HG03025 (cell line): ENCODE results near the gene SCAF4.
"Not testable (repeated sequence)": the region's sequence is repeated elsewhere in the genome, so short reads cannot be mapped to it uniquely, and the experiment has no call there.

Source experiments
- ATAC-seq: cut with Tn5 transposase; IDR thresholded peaks from one replicate; pipeline ENCODE4 v1.9.1; 2021; ENCODE audit warnings: mild to moderate bottlenecking, moderate library complexity; ENCODE audit not compliant: unreplicated experiment, low FRiP score

SCAF4 gene, protein sequence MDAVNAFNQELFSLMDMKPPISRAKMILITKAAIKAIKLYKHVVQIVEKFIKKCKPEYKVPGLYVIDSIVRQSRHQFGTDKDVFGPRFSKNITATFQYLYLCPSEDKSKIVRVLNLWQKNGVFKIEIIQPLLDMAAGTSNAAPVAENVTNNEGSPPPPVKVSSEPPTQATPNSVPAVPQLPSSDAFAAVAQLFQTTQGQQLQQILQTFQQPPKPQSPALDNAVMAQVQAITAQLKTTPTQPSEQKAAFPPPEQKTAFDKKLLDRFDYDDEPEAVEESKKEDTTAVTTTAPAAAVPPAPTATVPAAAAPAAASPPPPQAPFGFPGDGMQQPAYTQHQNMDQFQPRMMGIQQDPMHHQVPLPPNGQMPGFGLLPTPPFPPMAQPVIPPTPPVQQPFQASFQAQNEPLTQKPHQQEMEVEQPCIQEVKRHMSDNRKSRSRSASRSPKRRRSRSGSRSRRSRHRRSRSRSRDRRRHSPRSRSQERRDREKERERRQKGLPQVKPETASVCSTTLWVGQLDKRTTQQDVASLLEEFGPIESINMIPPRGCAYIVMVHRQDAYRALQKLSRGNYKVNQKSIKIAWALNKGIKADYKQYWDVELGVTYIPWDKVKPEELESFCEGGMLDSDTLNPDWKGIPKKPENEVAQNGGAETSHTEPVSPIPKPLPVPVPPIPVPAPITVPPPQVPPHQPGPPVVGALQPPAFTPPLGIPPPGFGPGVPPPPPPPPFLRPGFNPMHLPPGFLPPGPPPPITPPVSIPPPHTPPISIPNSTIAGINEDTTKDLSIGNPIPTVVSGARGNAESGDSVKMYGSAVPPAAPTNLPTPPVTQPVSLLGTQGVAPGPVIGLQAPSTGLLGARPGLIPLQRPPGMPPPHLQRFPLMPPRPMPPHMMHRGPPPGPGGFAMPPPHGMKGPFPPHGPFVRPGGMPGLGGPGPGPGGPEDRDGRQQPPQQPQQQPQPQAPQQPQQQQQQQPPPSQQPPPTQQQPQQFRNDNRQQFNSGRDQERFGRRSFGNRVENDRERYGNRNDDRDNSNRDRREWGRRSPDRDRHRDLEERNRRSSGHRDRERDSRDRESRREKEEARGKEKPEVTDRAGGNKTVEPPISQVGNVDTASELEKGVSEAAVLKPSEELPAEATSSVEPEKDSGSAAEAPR

GRCh38 chr21:31731857-31732596 lies at the start of gene SCAF4:
TSS of gene SCAF4 (minus strand) at chr21:31732118. CDS start at chr21:31731692, 426 bp downstream.
- ATAC-seq = peak; percentile 76

GRCh38 chr21:31780944-31781343 lies 49.0 kb upstream of the SCAF4 start:
- no peak for ATAC-seq

DNA sequence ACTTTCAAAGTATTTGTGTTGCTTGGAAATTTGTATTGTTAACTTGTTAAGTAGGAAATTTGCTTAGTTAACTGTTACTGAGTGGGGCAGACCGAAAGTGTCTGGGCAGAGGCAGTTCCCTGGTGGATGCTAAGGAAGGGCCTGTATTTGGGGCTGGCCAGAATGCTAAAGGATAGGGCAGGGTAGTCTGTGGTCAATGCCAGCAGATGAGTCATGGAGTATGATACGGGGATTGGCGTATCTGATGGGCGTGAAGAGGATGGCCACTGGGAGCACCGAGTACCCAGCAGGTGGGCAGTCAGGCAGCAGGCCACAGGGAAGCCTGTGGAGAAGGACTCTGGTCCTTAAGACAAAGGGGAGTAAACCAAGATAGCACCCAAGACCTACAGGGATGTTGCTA lies 46.6 kb upstream of the SCAF4 start:
- ATAC-seq = no peak

DNA sequence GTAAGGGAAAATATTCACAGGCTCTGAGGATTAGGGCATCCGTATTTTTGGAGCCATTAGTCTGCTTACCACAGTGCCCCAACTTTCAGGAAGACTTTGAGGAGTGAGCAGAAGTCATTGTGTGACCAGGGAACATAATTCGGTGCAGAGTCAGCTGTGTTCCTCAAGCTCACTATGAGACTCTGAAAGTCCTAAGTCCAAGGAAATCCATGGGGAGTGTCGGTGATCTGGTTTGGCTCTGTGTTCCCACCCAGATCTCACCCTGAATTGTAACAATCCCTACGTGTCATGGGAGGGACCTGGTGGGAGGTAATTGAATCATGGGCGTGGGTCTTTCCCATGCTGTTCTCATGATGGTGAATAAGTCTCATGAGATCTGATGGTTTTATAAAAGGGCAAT lies 45.9 kb upstream of the SCAF4 start:
- no peak for ATAC-seq

DNA sequence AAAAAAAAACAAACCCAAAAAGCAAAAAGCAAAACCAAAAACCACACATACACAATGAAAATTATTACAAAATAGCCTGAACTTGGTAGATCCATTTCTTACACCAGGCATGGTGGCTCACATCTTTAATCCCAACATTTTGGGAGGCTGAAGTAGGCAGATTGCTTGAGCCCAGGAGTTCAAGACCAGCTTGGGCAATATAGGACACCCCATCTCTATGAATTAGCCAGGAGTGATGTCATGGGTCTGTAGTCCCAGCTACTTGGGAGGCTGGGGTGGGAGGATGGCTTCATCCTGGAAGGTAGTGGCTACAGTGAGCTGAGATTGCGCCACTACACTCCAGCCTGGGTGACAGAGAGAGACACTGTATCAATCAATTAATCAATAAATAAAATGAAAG lies 42.1 kb upstream of the SCAF4 start:
- ATAC-seq = no peak

DNA sequence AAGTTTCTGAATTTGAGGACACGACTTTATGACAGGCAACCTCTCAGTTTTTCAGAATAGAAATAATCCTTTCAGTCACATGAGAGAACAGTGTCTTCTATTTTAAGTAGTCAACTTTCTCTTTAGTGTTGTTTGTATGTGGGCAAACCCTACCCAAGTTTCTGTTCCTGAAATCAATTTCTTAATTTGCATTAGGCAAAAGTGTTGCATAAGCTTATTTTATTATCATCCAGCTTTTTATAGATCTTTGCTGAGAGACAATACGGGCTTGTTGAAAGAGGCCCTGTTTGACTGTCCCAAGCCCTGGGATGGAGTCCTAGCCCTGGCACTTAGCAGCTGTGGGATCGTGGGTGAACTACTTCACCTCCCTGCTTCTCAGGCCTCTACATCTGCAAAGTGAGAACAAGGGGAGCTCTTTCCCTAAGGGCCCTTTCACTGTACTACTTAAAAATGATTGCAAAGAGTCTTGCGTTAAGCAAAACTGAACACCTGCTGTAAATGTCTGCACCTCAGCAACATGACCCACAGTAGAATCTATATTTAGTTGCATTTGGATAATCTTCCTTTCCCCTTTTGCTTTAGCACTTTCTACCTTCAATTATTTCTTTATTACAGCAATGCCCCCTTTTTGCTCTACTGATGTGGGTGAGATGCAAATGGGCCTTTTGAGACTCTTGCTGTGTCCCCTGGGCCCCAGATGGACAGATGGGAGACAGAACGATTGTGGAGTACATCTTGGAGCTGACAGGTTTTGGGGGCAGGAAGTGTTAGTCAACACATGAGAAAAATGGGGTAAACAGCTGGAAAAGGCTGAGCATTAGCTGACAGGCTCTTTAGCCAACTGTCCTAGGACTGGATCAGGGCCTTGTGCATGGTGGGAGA lies 41.0 kb upstream of the SCAF4 start:
- peak; percentile 94 for ATAC-seq

- ATAC-seq = no peak
Measured at GRCh38 chr21:31771685-31772084, 39.8 kb upstream of the SCAF4 start.

- ATAC-seq = no peak
Measured at GRCh38 chr21:31768710-31769109, 36.8 kb upstream of the SCAF4 start.

GRCh38 chr21:31766899-31767298 lies 35.0 kb upstream of the SCAF4 start:
- no peak for ATAC-seq

DNA sequence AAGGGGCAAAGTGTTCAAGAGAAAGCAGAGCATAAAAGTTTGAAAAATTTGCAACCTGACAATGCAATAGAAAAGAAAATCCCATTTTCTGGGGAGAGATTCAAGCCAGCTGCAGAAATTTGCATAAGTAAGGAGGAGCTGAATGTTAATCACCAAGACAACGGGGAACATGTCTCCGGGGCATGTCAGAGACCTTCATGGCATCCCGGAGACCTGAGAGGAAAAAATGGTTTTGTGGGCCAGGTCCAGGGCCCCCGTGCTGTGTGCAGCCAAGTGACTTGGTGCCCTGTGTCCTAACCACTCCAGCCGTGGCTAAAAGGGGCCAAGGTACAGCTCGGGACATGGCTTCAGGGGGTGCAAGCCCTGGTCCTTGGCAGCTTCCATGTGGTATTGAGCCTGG lies 33.9 kb upstream of the SCAF4 start:
- ATAC-seq = not testable (repeated sequence)

GRCh38 chr21:31760931-31761330 lies 29.0 kb upstream of the SCAF4 start:
- ATAC-seq = no peak

GRCh38 chr21:31756787-31757186 lies 24.9 kb upstream of the SCAF4 start:
- no peak for ATAC-seq

DNA sequence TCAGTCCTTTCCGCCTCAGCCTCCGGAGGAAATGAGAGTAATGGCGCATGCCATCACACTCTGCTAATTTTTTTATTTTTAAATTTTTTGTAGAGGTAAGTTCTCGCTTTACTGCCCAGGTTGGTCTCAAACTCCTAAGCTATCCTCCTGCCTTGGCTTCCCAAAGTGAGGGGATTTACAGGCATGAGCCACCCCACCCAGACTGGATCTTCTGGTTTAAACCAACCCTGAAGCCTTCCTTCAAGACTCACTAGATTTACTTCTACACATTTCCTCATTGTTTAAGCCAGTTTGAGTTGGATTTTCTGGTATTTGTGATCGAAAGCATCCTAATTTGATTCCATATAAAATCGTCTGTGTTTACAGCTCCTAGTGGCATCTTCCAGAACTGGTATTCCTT lies 23.1 kb upstream of the SCAF4 start:
- no peak for ATAC-seq

- no peak for ATAC-seq
Measured at GRCh38 chr21:31754708-31754960, 22.7 kb upstream of the SCAF4 start.

DNA sequence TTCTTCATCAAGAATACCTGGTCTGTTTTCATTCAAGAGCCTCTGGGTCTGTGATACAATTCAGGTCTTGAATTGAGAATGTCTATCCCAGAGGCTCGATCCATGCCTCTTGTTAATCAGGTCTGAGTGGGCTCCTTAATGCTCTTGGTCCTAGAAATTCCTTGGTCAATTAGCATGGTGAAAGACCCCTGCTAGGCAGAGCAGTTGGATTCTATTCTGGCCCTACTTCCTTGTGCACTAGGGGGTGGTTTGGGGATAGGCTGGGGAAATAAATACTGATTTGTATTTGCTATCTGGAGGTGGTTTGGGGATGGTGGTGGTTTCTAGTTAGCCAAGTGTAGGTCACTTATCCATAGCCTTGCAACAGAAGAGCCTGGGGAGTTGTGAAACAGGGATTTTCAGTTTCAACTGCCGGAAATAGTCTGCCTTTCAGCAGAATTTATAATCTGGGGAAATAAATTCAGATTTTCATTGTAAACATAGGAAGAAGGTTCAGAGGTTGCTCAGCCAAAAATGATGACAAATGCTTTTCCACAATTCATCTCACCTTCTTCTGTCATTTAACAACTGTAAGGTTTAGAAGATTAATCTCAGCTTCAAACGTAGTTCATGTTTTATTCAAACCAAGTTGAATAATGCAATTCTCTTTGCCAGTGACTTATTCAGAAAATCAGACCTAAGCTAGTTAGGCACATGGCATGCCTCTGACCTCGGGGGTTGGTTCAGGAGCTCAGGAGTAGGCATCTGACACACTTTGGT lies 22.2 kb upstream of the SCAF4 start:
- no peak for ATAC-seq

- no peak for ATAC-seq
Measured at GRCh38 chr21:31752967-31753366, 21.0 kb upstream of the SCAF4 start.

DNA sequence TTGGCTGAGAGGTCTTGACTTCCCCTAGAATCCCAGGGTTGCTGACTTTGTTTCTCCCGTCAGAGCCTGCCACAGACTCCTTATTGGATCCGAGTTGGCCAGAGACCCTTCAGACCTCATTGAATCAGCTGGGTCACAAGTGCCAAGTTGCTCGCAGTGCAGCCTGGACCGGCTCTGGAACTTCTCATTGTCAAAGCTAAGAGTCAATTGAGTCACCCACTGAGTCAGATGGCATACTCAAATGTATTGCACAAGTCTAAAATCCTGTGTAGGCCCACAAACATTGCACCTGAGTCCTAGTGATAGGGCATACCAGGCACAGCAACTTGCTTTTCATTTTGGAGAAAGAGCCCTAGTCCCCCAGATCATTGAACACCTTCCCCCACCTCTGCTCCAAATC lies 20.4 kb upstream of the SCAF4 start:
- ATAC-seq = no peak

GRCh38 chr21:31750843-31751242 lies 18.9 kb upstream of the SCAF4 start:
- no peak for ATAC-seq

DNA sequence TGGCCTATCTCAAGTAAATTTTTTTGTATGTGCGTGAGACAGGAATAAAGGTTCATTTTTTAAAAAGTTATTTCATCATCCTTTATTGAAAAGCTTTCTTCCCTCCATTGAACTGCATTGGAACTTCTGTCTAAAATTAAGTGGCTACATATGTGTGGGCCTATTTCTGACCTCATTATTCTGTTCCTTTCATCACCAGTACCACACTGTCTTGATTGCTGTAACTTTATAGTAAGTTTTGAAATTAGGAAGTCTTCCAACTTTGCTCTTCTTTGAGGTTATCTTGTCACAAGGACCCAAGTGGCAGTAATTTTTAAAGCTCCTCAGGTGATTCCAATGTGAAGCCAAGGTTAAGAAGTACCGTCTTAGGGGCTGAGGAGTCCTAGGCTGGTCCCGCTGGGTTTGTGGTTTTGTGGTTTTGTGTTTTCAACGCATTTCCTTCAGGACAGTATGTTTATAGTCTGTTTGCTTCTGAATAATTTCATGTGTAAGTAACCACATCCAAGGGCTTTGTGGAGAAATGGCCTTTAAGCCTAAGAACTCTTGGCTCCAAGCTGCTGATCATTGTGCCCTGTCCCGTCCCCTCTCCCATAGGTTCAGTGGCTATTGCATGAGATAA lies 12.4 kb upstream of the SCAF4 start:
- no peak for ATAC-seq
